ENCODE results near the gene TUBGCP3.

Gene TUBGCP3

GRCh38 chr13:112618501-112618900 is 30.5 kb upstream of the TUBGCP3 start:
- Histone ChIP-seq H3K36me3 (no peaks in the 10 kb centered on the region), H3K27ac (no peak overlapping the region), H3K4me3 (ENCODE audit: low read depth in 1 of 2, low read length in 1 of 2) (no peak overlapping the region), H3K27me3 (peaks cover 45% of the 10 kb centered on the region), H3K9me3 (no peaks in the 10 kb centered on the region), H3K4me1 (ENCODE audit: control insufficient read depth in 1 of 2, insufficient read depth in 1 of 2, low read depth in 1 of 2, low read length in 1 of 2) (no peaks in the 10 kb centered on the region)
- no peak for TF ChIP-seq CTCF (IDR thresholded peaks at IDR 0.05)

GRCh38 chr13:112617754-112618375 is 29.9 kb upstream of the TUBGCP3 start:
- Histone ChIP-seq H3K27me3 (peaks cover 46% of the 10 kb centered on the region), H3K36me3 (no peaks in the 10 kb centered on the region), H3K27ac (no peak overlapping the region), H3K4me1 (ENCODE audit: control insufficient read depth in 1 of 2, insufficient read depth in 1 of 2, low read depth in 1 of 2, low read length in 1 of 2) (no peaks in the 10 kb centered on the region), H3K9me3 (no peaks in the 10 kb centered on the region), H3K4me3 (ENCODE audit: low read depth in 1 of 2, low read length in 1 of 2) (no peak overlapping the region)
- no peak for TF ChIP-seq CTCF (IDR thresholded peaks at IDR 0.05)

- no peak overlapping the region for H3K27ac ChIP-seq
- TF ChIP-seq CTCF (IDR thresholded peaks at IDR 0.05), result no peak
- no peaks in the 10 kb centered on the region for H3K9me3 ChIP-seq
- H3K36me3 ChIP-seq, result no peaks in the 10 kb centered on the region
- peaks cover 35% of the 10 kb centered on the region for H3K27me3 ChIP-seq
- H3K4me3 ChIP-seq (ENCODE audit: low read depth in 1 of 2, low read length in 1 of 2), result no peak overlapping the region
- no peaks in the 10 kb centered on the region for H3K4me1 ChIP-seq (ENCODE audit: control insufficient read depth in 1 of 2, insufficient read depth in 1 of 2, low read depth in 1 of 2, low read length in 1 of 2)
Measured at GRCh38 chr13:112616586-112617362, 28.8 kb upstream of the TUBGCP3 start.

GRCh38 chr13:112615391-112615790 is 27.4 kb upstream of the TUBGCP3 start:
- no peaks in the 10 kb centered on the region for H3K4me1 ChIP-seq (ENCODE audit: control insufficient read depth in 1 of 2, insufficient read depth in 1 of 2, low read depth in 1 of 2, low read length in 1 of 2)
- peaks cover 42% of the 10 kb centered on the region for H3K27me3 ChIP-seq
- H3K4me3 ChIP-seq (ENCODE audit: low read depth in 1 of 2, low read length in 1 of 2), result no peak overlapping the region
- H3K36me3 ChIP-seq, result no peaks in the 10 kb centered on the region
- no peak overlapping the region for H3K27ac ChIP-seq
- no peak for TF ChIP-seq CTCF (IDR thresholded peaks at IDR 0.05)
- H3K9me3 ChIP-seq, result no peaks in the 10 kb centered on the region

GRCh38 chr13:112614835-112615234 is 26.9 kb upstream of the TUBGCP3 start:
- no peak for TF ChIP-seq CTCF (IDR thresholded peaks at IDR 0.05)
- no peak overlapping the region for H3K27ac ChIP-seq
- no peaks in the 10 kb centered on the region for H3K4me1 ChIP-seq (ENCODE audit: control insufficient read depth in 1 of 2, insufficient read depth in 1 of 2, low read depth in 1 of 2, low read length in 1 of 2)
- H3K36me3 ChIP-seq, result no peaks in the 10 kb centered on the region
- no peak overlapping the region for H3K4me3 ChIP-seq (ENCODE audit: low read depth in 1 of 2, low read length in 1 of 2)
- H3K9me3 ChIP-seq, result no peaks in the 10 kb centered on the region
- peaks cover 42% of the 10 kb centered on the region for H3K27me3 ChIP-seq
